GM18517 (cell line): ENCODE results near the gene TMEM231.
"Not testable (repeated sequence)": the region's sequence is repeated elsewhere in the genome, so short reads cannot be mapped to it uniquely, and the experiment has no call there.

Experiments used
- ATAC-seq: cut with Tn5 transposase; IDR thresholded peaks from one replicate; pipeline ENCODE4 v1.9.1; 2021; ENCODE audit warnings: mild to moderate bottlenecking, moderate library complexity; ENCODE audit not compliant: unreplicated experiment

Gene TMEM231

DNA sequence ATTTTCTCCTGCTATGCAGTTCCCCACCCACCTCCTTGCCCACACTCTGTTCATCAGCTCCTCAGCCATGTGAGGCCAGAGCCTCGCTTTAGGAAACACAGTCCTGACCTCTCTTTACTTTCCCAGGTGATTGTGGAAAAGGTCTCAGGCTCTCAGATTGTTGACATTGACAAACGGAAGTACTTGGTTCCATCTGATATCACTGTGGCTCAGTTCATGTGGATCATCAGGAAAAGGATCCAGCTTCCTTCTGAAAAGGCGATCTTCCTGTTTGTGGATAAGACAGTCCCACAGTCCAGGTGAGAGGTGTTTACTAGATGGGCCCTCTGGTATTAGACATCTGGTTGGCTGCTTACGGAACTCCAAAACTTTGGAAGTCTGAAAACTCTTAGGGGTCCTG is 11.9 kb upstream of the TMEM231 start:
- no peak for ATAC-seq

- ATAC-seq = peak; percentile 2
Observed at GRCh38 chr16:75566758-75567255, 10.8 kb upstream of the TMEM231 start.

DNA sequence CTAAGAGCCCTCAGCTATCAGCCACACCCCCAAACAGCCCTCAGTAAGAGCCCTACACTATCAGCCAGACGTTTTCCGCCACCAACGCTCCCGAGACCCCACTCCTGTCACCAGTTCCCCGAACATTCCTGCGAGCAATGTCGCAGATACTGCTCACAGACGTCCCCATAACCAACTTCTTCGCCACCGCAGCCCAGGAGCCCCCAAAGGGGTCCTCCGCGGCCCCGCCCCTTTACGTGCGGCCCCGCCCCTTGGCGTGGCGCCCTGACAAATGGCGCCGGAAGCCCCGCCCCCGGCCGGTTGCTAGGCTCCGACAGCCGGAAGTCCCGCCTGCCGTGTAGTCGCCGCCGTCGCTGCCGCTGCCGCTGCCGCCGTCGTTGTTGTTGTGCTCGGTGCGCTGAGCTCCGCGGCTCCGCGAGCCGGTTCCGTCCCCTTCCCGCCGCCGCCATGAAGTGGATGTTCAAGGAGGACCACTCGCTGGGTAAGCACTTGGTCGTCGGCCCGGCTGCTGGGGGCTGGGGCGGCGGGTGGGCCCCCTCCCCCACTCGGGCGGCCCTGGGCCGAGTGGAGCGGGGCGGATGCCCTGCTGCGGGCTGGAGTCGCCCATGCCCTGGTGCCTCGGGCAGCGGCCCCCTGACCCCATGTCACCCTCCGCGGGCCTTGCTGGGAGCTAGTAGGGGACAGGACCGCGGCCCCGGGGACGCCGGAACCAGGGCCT is 10.1 kb upstream of the TMEM231 start, which contains the start of gene GABARAPL2:
Gene GABARAPL2 (plus strand): TSS at position 340 of the 718 bp plus-strand sequence. CDS start 108 bp downstream, at position 448.
- peak; percentile 64 for ATAC-seq

GRCh38 chr16:75565640-75566039 is 9.6 kb upstream of the TMEM231 start:
- ATAC-seq = peak; percentile 4

DNA sequence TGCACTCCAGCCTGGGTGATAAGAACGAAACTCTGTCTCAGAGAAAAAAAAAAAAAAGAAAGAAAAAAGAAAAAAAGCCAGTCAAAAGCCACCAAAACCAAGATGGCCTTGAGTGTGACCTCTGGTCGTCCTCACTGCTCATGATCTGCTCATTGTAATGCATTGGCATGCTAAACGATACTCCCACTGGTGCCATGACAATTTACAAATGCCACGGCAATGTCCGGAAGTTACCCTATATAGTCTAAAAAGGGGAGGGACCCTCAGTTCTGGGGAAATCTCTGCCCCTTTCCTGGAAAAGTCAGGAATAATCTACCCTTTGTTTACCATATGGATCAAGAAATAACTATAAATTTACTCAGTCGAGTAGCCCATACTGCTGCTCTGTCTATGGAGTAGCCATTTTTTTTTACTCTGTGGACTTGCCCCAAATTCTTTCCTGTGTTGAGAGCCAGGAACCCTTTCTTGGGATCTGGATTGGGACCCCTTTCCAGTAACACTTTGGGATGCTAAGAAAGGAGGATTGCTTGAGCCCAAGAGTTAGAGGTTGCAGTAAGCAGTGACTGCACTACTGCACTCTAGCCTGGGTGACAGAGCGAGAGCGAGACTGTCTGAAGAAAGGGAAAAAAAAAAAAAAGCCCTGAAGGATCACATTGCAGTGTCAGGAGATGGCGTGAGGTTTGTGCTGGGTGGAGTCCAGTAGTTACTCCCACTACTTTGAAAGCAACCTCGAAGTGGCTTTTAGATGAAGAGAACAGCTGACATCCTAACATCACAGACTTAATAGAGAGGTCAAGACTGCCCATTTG is 3.7 kb upstream of the TMEM231 start:
- no peak for ATAC-seq

- no peak for ATAC-seq
Observed at GRCh38 chr16:75558846-75559401, 2.9 kb upstream of the TMEM231 start.

GRCh38 chr16:75556431-75556950 is 439 bp upstream of the TMEM231 start:
- ATAC-seq = no peak

- ATAC-seq = no peak
Observed at GRCh38 chr16:75555213-75555706, 792 bp downstream of the TMEM231 start.

- ATAC-seq = no peak
Observed at GRCh38 chr16:75552951-75553350, 3.1 kb downstream of the TMEM231 start.

GRCh38 chr16:75550211-75550662 is 5.8 kb downstream of the TMEM231 start:
- peak; percentile 56 for ATAC-seq

GRCh38 chr16:75548456-75548855 is 7.6 kb downstream of the TMEM231 start:
- not testable (repeated sequence) for ATAC-seq

GRCh38 chr16:75546293-75546692 is 9.8 kb downstream of the TMEM231 start:
- no peak for ATAC-seq

DNA sequence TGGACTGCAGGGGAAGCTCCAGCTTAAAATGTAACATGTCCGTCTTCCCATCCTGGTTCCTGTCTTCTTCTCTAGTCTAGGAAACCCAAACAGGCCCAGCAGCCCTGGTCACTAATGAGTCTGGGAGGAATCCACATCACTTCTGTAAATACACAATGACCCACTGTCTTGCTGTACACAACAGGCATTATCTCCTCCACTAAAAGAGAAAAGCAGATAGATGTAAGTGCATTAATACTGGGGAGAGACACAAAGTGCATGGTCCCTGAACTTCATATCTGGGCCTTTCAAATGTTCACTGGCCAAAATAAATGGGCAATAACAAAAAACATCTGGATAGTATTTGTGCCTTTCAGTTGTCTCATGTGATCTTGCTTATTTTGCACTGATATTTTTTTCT is 10.2 kb downstream of the TMEM231 start:
- ATAC-seq = not testable (repeated sequence)

GRCh38 chr16:75542462-75542861 is 13.6 kb downstream of the TMEM231 start:
- not testable (repeated sequence) for ATAC-seq

GRCh38 chr16:75541236-75541635 is 14.8 kb downstream of the TMEM231 start:
- ATAC-seq = no peak

DNA sequence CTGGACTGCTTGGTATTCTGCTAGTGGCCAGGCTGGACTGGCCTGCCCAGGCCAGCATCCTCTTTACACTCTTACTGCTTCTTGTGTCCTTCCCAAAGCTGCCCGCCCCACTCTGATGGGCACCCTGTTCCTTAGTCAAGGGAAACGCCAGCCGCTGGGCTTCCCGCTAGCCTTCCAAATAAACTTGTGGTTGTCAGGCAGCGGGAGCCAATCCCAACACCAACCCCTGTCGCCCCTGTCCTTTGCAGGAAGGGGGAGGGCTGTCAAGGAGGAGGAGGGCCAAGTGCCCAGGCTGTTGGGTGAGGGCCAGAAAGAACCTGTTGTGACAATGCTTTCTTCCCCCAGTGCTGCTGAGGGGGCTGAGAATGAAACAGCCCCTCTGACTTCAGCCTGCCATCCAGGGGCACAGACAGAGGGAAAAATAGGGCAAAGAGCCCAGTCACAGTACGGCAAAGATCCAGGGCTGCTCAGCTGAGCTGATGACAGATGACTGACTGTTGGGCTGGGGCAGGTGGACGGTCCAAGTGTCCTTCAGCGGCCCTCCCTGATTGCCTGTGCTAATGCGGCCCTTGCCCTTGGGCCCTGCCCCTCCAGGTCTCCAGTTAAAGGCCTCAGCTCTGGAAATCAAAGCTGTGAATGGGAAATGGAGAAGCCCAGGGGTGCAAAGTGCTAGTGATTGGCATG is 17.0 kb downstream of the TMEM231 start:
- not testable (repeated sequence) for ATAC-seq

DNA sequence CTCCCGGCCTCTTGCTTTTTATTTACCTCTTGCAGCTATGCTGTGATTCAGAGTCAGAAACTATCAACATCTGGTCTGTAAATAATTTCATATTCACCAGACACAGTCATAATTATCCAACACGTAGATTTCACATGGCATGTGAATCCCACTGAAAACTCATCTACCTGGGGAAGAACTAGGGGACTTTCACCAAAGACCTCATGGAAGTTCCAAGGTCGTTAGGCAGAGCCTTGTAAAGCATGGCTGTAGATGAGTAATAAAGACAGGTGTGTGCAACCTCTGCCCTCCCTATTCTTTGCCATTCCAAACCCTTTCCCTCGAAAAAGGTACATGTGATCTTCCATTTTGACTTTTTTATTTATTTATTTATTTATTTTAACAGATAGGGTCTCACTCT is 18.3 kb downstream of the TMEM231 start:
- no peak for ATAC-seq

GRCh38 chr16:75535901-75536300 is 20.2 kb downstream of the TMEM231 start, which contains the start of gene CHST5:
TSS of gene CHST5 (minus strand) at chr16:75536108. CDS start at chr16:75530384, 5,724 bp downstream.
- ATAC-seq = no peak

DNA sequence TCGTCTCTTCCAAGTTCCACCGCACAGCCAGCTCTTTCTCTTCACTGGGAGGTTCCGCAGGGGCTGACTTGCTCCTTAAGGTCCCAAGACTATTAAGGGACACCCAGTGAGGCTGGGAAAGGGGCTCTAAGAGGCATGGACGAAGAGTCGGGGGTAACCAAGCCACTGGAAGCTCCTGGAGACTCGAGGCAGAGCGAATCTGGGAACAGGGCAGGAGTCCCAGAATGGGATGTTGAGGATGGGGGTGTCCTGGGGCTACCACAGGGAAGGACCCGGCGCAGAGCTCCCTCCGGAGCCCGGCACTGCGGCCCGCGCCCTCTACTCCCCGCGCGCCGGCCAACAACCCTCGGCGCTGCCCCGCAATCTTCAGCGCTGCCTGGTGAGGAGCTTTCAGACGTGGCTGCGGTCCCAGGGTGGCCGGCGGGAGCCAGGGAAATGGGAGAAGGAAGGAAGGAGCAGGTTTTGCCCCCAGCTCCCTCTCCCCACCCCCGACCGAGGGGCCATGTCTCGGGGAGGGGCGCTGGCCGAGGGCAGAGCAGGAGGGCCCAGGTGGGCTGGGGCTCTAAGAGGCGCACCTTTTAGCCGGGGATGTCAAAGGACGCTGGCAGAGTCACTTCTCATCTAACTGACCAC is 20.7 kb downstream of the TMEM231 start:
- ATAC-seq = no peak
